PFSK-1 (cell line): ENCODE results near the gene XPNPEP2.

Source experiments
- POLR2AphosphoS5 ChIP-seq: IDR thresholded peaks from 2 replicates; pipeline ENCODE4 v1.6.1; 2012; ENCODE audit warnings: low read depth, mild to moderate bottlenecking, control low read depth, low read length, moderate library complexity
- REST ChIP-seq, 2 experiments: IDR thresholded peaks; 2 replicates each; pipeline versions ENCODE4 v1.6.1 to v1.8.0; 2011 to 2012; ENCODE audit warnings: low read depth in 2 of 2, low read length in 2 of 2, control low read depth in 1 of 2, inconsistent platforms in 1 of 2, mild to moderate bottlenecking in 1 of 2, moderate library complexity in 1 of 2; ENCODE audit not compliant: insufficient read depth in 1 of 2
- SIN3A ChIP-seq: IDR thresholded peaks from 2 replicates; pipeline ENCODE4 v1.6.1; 2012; ENCODE audit warnings: mild to moderate bottlenecking, low read length, moderate library complexity, borderline replicate concordance; ENCODE audit not compliant: insufficient read depth
- TAF1 ChIP-seq: IDR thresholded peaks from 2 replicates; pipeline ENCODE4 v1.6.1; 2012; ENCODE audit warnings: low read length, control low read depth, borderline replicate concordance; ENCODE audit not compliant: insufficient read depth

DNA sequence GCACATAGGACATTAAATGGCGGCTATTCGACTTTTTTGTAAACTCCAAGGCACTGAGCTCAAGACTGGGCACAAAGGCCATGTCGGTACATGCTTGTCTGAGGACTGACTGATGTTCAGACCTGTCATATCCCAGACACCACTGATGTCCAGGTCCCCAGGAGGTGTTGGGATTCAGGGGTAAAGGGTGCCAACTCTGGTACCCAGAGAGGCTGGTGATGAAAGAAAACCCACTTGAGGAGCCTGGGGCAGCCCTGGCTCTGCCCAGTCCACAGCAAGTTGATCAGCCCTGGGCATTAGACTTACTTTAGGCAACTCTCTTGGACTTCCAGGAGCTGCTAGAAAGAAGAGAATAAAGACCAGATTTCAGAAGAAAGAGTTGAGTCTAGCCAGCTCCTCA, 59.7 kb downstream of the XPNPEP2 start:
- no peak for TF ChIP-seq REST (IDR thresholded peaks at IDR 0.05; ENCODE audit: insufficient read depth in 1 of 2, low read depth in 2 of 2, low read length in 2 of 2)
- no peak for TF ChIP-seq POLR2AphosphoS5
- TF ChIP-seq SIN3A, result no peak
- no peak for TF ChIP-seq TAF1
